ENCODE measurements around the gene RAPGEF5.

- no peak for TF ChIP-seq POLR2A (IDR thresholded peaks at IDR 0.05; ENCODE audit: low read length)
- no peak for TF ChIP-seq GATA1 (IDR thresholded peaks at IDR 0.05; ENCODE audit: low read depth, low read length)
Observed at GRCh38 chr7:22114440-22114981, 242.4 kb downstream of the RAPGEF5 start.

All from erythroblast (primary cell).